PC-3 (cell line): ENCODE data around the gene SEC31A. TPM values are rescaled to one million over a fixed set of nuclear protein-coding genes. Genes with fewer than 3 reads are reported as not detected.

Experiments used
- ATAC-seq: fragments of 200-7000 bp; cut with Tn5 transposase; 2 replicates; pipeline ENCODE4 v1.9.1; 2020; ENCODE audit warnings: mild to moderate bottlenecking, moderate library complexity
- BruUV-seq: library from RNA; stranded (reverse); fragments of 400-500 nt; replicated peaks from 2 replicates; lab custom pipeline; 2021; lab: Mats Ljungman, UMichigan
- CTCF ChIA-PET: fragments of 300-600 bp; sonication (Branson Sonifier 250); formaldehyde crosslinking; loops from one replicate; lab custom pipeline; 2022; ENCODE audit warnings: antibody characterized with exemption; lab: Charles Lee
- POLR2A ChIA-PET: fragments of 300-600 bp; sonication (Branson Sonifier 250); formaldehyde crosslinking; loops from one replicate; lab custom pipeline; 2022; ENCODE audit warnings: antibody characterized with exemption; ENCODE audit not compliant: unreplicated experiment; lab: Charles Lee
- DNase-seq: peaks from one replicate; pipeline ENCODE4 v3.0.0-alpha.2; 2015
- H2AFZ ChIP-seq: fragments of 300-600 bp; sonication (generic); 2 replicates; pipeline ENCODE4 v1.6.0; 2016; ENCODE audit warnings: antibody characterized with exemption, low read length
- H3F3A ChIP-seq: fragments of 300-600 bp; sonication (generic); one replicate; pipeline ENCODE4 v1.6.0; 2017; ENCODE audit warnings: antibody characterized with exemption, low read length, control low read depth, mild to moderate bottlenecking; ENCODE audit not compliant: unreplicated experiment
- H3K27ac ChIP-seq: fragments of 300-600 bp; sonication (generic); 2 replicates; pipeline ENCODE4 v1.5.1; 2016; ENCODE audit warnings: mild to moderate bottlenecking, low read length
- H3K27me3 ChIP-seq: fragments of 300-600 bp; sonication (generic); 2 replicates; pipeline ENCODE4 v1.6.1; 2016; ENCODE audit warnings: low read length, mixed read lengths
- H3K36me3 ChIP-seq: fragments of 300-600 bp; sonication (generic); 2 replicates; pipeline ENCODE4 v1.6.1; 2016; ENCODE audit warnings: low read depth, mixed run types, low read length, mixed read lengths
- H3K4me1 ChIP-seq: fragments of 300-600 bp; sonication (generic); 2 replicates; pipeline ENCODE4 v1.5.1; 2016; ENCODE audit warnings: low read length; ENCODE audit not compliant: insufficient read depth
- H3K4me2 ChIP-seq: fragments of 300-600 bp; sonication (generic); 2 replicates; pipeline ENCODE4 v1.6.0; 2016; ENCODE audit warnings: low read length
- H3K4me3 ChIP-seq: fragments of 300-600 bp; sonication (generic); 2 replicates; pipeline ENCODE4 v1.5.1; 2016; ENCODE audit warnings: mild to moderate bottlenecking, low read length, mixed read lengths
- H3K79me2 ChIP-seq: fragments of 300-600 bp; sonication (generic); 2 replicates; pipeline ENCODE4 v1.6.1; 2017; ENCODE audit warnings: low read length, mixed read lengths
- H3K9ac ChIP-seq: fragments of 300-600 bp; sonication (generic); 2 replicates; pipeline ENCODE4 v1.6.0; 2016; ENCODE audit warnings: mild to moderate bottlenecking, low read length
- H3K9me2 ChIP-seq: fragments of 300-600 bp; sonication (generic); replicated peaks from 2 replicates; pipeline ENCODE4 v1.6.1; 2016; ENCODE audit warnings: mixed run types, low read length, mixed read lengths
- H3K9me3 ChIP-seq: fragments of 300-600 bp; sonication (generic); 2 replicates; pipeline ENCODE4 v1.6.1; 2016; ENCODE audit warnings: low read length, mixed read lengths
- H4K20me1 ChIP-seq: fragments of 300-600 bp; sonication (generic); 2 replicates; pipeline ENCODE4 v1.6.1; 2016; ENCODE audit warnings: low read length, mixed read lengths
- EZH2 ChIP-seq: fragments of 300-600 bp; sonication (generic); IDR thresholded peaks from one replicate; pipeline ENCODE4 v1.6.1; 2017; ENCODE audit warnings: antibody characterized with exemption, mild to moderate bottlenecking, low read length; ENCODE audit not compliant: unreplicated experiment
- EZH2phosphoT487 ChIP-seq: fragments of 300-600 bp; sonication (generic); IDR thresholded peaks from 2 replicates; pipeline ENCODE4 v1.6.1; 2018; ENCODE audit warnings: mild to moderate bottlenecking, antibody characterized with exemption, low read length, borderline replicate concordance
- intact Hi-C: fragments of 100-400 bp; cut with micrococcal nuclease; formaldehyde crosslinking; loops from 2 replicates; pipeline ENCODE4 v1.9.0; 2023
- total RNA-seq: library from RNA; depleted of rRNA; stranded (reverse); fragments of >200 nt; gene quantifications from 2 replicates; pipeline ENCODE4 v1.2.3, GENCODE V29; 2014
- TF ChIP-seq, protein P1 (sequence below): fragments of 300-600 bp; sonication (generic); conservative IDR thresholded peaks from 2 replicates; pipeline ENCODE4 v1.5.1; 2017; ENCODE audit warnings: antibody characterized with exemption, low read depth, mild to moderate bottlenecking, low read length

The SEC31A gene
- total RNA-seq, 1 experiment from 2014 or later = 47.4 TPM

DNA sequence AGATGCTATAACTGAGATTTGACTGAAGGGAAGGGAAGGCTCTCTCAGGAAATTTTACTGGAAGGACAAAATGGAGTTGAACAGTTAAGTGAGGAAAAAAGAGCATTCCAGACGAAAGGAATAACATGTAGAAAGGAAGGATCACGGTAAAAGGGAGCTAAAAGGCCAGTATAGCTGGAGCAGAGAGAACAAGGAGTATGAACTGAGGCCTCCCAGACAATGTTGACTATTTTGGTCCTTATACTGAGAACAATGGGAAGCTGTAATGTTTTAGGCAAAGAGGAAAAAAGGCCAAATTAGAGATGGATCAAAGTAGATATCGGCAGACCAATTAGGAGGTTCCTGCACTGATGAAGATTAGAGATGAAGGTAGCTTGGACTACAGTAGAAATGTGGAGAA is 65.5 kb downstream of the SEC31A start:
- Histone ChIP-seq H3K4me3 (no peak overlapping the region), H3K4me2 (no peak overlapping the region), H3K27ac (no peak overlapping the region), H3K9me3 (no peaks in the 10 kb centered on the region), H2AFZ (no peak overlapping the region), H3K9ac (no peak overlapping the region), H3K4me1 (no peaks in the 10 kb centered on the region), H3F3A (no peaks in the 10 kb centered on the region), H4K20me1 (no peaks in the 10 kb centered on the region), H3K36me3 (peaks cover 28% of the 10 kb centered on the region), H3K27me3 (no peaks in the 10 kb centered on the region), H3K9me2 (no peaks in the 10 kb centered on the region), H3K79me2 (no peaks in the 10 kb centered on the region)
- intact Hi-C loops = no loop called here
- BruUV-seq = no TSS peak
- ChIA-PET CTCF (no interaction called here), POLR2A (no interaction called here)
- ATAC-seq (no peak), DNase-seq (no peak)
- no peak for TF ChIP-seq EZH2phosphoT487
- TF ChIP-seq, protein P1, sequence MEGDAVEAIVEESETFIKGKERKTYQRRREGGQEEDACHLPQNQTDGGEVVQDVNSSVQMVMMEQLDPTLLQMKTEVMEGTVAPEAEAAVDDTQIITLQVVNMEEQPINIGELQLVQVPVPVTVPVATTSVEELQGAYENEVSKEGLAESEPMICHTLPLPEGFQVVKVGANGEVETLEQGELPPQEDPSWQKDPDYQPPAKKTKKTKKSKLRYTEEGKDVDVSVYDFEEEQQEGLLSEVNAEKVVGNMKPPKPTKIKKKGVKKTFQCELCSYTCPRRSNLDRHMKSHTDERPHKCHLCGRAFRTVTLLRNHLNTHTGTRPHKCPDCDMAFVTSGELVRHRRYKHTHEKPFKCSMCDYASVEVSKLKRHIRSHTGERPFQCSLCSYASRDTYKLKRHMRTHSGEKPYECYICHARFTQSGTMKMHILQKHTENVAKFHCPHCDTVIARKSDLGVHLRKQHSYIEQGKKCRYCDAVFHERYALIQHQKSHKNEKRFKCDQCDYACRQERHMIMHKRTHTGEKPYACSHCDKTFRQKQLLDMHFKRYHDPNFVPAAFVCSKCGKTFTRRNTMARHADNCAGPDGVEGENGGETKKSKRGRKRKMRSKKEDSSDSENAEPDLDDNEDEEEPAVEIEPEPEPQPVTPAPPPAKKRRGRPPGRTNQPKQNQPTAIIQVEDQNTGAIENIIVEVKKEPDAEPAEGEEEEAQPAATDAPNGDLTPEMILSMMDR = no peak
- no peak for TF ChIP-seq EZH2

DNA sequence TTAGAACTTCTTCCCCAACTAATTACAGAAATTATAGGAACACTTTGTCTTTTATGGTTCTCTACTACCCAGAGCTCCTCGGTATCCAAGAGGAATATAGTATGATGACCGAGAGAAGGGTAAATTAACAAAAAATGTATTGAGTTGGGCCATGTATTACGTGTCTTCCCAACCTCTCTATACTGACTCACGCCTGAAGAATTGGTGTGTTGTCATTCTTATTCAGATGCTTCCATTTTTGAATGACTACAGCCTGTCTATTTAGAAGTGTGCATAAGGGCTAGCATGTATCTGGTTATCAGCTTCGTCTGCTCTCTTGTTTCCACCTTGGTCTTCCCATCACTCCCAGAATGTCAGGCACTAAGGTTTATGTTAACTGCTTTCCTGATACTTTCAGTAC is 67.9 kb downstream of the SEC31A start:
- no peak for TF ChIP-seq EZH2phosphoT487
- no peak for TF ChIP-seq EZH2
- TF ChIP-seq, protein P1 = no peak
- H3K9me2 ChIP-seq = no peaks in the 10 kb centered on the region
- ChIA-PET POLR2A (no interaction called here), CTCF (no interaction called here)
- no peaks in the 10 kb centered on the region for H3K9me3 ChIP-seq
- H3F3A ChIP-seq = no peaks in the 10 kb centered on the region
- peak; percentile 27 for ATAC-seq
- H3K4me3 ChIP-seq = no peak overlapping the region
- H3K9ac ChIP-seq = no peak overlapping the region
- no peak overlapping the region for H3K4me2 ChIP-seq
- intact Hi-C loops = no loop called here
- H3K36me3 ChIP-seq = peaks cover 28% of the 10 kb centered on the region
- no peak overlapping the region for H2AFZ ChIP-seq
- peak; percentile 12 for DNase-seq
- H3K4me1 ChIP-seq = no peaks in the 10 kb centered on the region
- no TSS peak for BruUV-seq
- no peak overlapping the region for H3K27ac ChIP-seq
- no peaks in the 10 kb centered on the region for H3K79me2 ChIP-seq
- no peaks in the 10 kb centered on the region for H3K27me3 ChIP-seq
- no peaks in the 10 kb centered on the region for H4K20me1 ChIP-seq

DNA sequence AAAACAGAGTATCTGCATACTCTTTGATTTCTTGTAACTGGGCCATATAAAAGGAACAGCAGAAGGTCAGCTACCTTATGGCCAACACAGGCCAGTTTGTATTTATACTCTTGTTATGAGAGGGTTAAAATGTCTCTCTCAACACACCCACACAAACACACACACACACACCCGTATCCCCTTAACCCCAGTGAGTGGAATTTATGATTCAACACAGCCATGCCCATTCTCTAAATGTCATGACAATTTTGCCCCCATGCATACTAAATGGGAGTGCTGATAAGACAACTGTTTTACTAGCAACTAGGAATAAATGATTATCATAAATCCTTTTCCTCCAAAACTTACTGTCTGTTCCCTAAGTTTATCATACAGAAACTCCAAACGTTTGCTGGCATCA is 70.3 kb downstream of the SEC31A start:
- no peak overlapping the region for H3K27ac ChIP-seq
- no peak overlapping the region for H3K4me3 ChIP-seq
- ATAC-seq (no peak), DNase-seq (no peak)
- no peak overlapping the region for H2AFZ ChIP-seq
- H3K4me1 ChIP-seq = no peaks in the 10 kb centered on the region
- H3K36me3 ChIP-seq = peaks cover 28% of the 10 kb centered on the region
- intact Hi-C loops = no loop called here
- H3K79me2 ChIP-seq = no peaks in the 10 kb centered on the region
- no TSS peak for BruUV-seq
- no peak overlapping the region for H3K9ac ChIP-seq
- H3K9me3 ChIP-seq = no peaks in the 10 kb centered on the region
- no peaks in the 10 kb centered on the region for H3K9me2 ChIP-seq
- H3F3A ChIP-seq = no peaks in the 10 kb centered on the region
- H3K4me2 ChIP-seq = no peak overlapping the region
- POLR2A ChIA-PET = no interaction called here
- CTCF ChIA-PET = no interaction called here
- no peaks in the 10 kb centered on the region for H3K27me3 ChIP-seq
- TF ChIP-seq EZH2phosphoT487 = no peak
- TF ChIP-seq, protein P1 = no peak
- TF ChIP-seq EZH2 = no peak
- H4K20me1 ChIP-seq = no peaks in the 10 kb centered on the region
